HG03342 (cell line): Measurements from ENCODE around the gene TMEM26.

ENCODE experiments used
- ATAC-seq: cut with Tn5 transposase; IDR thresholded peaks from one replicate; pipeline ENCODE4 v1.9.1; 2021; ENCODE audit warnings: mild to moderate bottlenecking, moderate library complexity; ENCODE audit not compliant: unreplicated experiment

TMEM26 gene

DNA sequence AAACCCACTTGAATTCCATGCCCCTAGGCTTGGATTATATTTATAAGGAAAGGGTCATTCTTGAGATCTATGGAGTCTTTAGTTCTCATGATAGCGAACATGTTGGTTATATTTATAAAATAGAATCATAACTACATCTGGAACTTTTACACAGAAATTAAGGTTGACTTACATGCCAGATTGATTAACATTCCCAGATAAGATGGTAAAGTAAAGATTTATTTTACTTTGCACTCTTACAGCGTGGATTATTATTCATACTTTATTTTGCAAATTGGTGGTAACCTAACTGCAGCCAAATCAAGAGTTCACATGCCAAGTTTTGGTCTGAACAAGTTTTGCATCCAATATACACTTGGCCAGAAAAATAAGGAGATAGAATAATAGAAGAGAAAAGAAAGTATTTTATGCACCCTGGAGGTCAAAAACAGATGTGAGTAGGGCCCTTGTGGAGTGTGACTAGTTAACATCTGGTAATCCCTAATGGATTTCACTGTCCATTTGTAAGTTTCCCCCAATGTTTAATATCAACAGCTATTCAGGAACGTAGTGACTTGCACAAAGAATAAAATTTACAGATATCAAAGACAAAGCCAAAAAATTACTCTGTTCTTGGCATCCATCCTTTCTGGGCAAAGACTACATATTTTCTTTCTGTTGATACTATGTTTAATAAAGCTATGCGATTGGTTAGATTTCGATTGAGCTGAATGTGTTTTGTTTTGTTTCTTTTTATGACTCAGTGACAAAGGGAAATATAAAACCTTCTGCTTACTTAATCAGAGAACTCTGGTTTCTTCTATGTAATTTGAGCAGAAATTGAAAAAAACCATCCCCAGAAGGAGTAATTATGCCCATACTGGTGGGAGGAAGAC lies 10.1 kb upstream of the TMEM26 start:
- no peak for ATAC-seq

DNA sequence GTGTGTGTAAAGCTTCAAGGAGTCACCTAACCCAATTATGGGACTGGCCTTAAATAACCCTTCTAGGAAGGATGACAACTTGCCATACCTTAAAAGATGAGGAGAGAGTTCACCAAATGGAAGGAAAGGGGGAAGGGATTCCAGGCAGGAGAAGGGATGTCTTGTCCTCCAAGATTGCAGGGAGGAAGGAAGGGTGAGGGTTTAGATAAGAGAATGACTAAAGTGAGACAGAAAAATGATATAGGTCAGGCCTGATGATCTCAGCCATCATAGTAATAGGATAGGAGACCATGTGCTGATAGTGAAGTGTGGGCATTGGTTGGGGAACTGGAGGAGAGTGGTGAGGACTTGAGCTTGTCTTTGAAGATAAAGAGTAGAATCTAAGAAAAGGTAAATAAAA lies 7.7 kb upstream of the TMEM26 start:
- no peak for ATAC-seq

DNA sequence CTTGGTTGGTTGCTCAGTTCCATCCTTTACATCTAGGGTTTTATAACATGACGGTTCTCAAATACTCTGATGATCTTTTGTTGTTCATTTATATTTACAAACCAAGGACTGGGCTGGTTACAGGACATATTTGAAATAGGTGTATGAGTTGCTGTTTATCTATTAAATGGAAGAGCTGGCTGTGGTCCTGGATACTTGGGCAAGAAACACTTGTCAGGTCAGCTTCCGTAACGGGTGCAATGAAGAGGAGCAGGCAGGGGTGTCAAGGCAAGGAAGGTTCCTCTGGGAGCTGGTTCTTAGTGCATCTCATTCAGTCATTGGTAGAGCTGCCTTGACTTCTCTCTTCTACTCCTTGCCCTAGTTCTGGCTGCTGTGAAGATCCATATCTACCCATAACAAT lies 4.8 kb upstream of the TMEM26 start:
- no peak for ATAC-seq

DNA sequence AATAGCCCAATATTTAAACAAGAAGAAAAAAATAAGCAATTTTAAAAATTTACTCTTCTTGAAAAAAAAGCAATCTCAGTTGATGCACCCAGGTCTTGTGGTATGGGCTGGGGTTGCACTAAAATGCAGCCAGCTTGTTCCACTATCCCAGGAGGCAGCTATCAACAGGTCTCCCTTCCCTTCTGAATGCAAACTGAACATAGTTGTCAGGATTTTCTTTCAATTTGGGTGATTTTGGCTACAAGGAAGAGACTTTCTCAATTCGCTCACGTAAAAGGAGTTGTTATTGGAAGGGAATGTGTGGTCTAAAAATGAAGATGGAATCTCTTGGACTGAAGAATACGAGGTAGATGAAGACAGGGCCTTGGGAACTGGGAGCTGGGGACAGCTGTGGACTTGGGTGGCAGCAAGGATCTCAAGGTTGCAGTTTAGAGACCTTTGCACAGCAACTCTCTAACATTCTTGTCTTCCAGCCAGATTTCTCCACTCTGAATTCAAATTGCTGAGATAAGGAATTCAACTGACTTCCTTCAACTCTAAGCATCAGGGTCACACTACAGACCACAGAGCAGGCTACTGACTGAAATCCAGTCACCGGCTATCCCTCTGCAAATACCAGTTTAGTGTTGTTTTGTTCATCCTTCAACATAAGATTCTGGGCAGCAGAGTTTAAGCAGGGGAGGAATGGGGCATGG lies 3.1 kb upstream of the TMEM26 start:
- ATAC-seq: no peak

DNA sequence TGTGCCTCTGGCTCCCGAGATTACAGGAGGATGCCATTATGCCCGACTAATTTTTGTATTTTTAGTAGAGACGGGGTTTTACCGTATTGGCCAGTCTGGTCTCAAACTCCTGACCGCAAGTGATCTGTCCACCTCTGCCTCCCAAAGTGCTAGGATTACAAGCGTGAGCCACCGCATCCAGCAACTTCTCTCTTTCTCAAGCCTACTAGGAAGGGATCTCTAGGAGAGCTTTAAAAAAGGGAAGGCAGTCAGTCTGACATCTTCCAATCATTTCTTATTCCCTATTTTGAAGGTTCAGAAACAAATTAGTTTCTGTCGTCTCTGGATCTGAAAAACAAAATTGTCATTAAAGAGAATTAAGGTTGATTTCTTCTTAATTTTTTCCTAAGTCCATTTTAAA lies 2.5 kb upstream of the TMEM26 start:
- ATAC-seq: no peak

DNA sequence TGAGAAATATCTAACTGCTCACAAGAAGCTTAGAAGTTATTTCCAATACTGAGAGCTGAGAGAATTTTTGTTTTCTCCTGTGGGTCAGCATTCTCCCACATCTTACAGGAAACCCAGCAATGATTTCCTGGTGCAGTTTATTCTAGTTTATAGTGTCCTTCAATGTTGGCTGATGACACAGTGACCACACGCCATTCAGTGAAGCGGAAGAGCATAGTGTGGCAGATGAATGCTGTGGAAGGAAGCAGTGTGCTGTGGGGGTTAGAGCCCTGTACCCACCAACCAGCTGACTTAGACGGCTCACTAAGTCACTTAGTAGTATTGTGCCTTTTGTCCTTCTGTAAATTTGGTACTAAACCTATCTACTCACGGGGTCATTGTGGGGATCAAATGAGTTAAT lies 1.4 kb upstream of the TMEM26 start:
- no peak for ATAC-seq

DNA sequence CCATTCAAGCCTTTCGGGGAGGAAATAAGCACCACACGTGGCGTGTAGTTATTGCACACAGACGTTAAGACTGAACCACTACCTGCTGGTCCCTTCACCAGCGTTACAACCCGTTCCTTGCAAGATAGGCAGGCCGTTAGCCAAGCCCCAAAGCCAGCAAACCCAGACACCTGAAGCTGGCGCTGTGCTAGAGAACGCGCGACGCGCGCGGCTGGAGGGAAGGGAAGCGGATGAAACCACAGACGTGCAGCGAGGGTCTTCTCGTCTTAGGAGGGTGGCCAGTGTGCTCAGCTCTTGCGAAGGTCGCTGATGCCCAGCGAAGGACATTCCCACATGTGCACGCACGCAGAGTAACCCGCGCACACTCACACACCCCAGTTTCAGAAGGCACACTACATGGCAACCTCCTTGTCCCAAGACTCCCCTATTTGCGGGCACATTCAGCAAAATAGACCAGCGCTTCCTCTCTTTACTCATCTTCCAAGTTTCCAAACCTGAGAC lies 980 bp downstream of the TMEM26 start:
- no peak for ATAC-seq

DNA sequence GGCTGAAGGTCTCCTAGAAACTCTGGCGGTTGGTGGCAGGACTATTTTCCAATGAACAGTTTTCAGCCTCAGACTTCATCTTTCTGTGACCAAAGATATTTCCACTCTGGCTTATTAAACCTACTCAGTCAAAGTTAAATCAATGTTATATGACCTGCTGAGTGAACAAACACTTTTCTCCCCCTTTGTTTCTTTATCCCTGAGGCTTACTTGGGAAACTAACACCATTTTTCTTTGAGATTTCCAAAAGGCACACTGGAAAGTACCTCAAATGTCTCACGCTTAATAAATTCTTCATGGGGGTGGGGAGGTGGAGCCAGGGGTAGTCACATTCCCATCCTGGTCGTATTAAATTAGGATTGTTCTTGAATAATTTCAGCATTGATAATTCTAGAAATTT lies 1.8 kb downstream of the TMEM26 start:
- ATAC-seq: no peak

DNA sequence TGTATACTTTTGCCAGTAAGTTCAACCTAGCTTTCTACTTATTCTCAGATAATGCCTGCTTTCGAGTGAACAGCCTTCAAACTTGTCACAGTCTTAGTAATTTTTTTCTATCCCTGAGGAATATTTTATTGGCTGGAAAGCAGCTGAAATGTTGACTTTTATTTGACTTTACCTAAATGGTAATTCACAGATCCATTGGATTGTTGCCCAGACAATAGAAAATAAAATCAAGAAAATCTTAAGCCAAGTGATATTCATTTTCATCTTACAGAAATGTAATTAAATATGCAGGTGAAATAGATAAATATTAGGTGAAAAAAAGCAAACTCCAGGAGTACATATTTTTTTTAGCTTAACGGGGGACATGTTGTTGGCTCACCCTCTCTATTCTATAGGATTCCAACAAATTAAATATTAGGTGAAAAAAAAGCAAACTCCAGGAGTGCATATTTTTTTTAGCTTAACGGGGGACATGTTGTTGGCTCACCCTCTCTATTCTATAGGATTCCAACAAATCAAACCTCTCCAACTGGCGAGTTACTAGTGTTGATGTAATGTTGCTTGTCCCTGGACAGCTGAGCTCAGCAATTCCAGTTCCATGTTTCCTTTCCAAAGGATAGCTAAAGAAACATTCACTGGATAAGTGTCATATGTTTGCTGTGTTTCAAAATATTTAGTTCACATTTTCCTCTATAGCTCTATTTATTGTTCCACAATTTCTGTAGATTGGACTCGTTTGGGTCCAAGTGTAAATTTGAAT lies 4.2 kb downstream of the TMEM26 start:
- ATAC-seq: no peak

DNA sequence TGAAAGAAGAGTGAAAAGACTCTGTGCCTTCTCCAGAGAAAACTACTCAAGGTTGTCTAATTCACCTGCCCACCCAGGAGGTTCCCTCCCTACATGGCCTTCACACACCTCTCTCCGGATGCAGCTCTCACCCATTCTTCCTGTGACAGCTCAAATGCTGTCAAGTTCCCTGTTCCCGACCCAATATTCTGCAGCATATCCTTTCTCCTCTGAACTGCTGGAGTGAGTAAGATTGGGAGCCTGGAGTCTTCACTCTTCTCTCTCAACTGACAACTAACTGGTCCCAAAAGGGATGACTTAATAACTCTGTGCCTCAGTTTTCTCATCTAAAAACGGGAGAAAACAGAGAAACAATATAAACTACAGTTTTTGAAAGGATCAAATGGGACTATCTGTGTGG lies 5.1 kb downstream of the TMEM26 start:
- no peak for ATAC-seq

DNA sequence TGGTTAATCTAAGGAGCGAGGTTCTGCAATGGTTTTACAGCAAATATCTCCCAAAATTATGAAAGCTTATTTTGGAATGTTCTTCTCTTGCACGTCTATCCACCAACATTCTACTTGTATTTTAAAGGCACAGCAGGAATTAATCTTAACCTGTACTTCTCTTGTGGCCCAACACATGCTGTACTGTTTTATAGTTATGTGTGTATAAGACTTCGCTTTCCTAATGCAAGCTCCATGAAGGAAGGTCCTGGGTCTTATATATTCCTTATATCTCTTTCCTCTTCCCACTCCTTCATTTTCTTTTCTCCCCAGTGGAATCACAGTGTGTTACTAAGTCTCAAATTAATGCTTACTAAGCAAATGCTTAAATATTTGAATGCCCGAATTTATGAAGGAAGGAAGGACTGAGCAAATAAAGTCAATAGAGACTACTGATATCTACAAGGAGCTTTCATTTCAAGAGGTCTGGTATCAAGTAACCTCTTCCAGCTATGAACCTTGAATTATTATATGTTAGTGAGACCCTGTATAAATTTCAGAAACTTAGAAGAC lies 14.0 kb downstream of the TMEM26 start:
- ATAC-seq: no peak

DNA sequence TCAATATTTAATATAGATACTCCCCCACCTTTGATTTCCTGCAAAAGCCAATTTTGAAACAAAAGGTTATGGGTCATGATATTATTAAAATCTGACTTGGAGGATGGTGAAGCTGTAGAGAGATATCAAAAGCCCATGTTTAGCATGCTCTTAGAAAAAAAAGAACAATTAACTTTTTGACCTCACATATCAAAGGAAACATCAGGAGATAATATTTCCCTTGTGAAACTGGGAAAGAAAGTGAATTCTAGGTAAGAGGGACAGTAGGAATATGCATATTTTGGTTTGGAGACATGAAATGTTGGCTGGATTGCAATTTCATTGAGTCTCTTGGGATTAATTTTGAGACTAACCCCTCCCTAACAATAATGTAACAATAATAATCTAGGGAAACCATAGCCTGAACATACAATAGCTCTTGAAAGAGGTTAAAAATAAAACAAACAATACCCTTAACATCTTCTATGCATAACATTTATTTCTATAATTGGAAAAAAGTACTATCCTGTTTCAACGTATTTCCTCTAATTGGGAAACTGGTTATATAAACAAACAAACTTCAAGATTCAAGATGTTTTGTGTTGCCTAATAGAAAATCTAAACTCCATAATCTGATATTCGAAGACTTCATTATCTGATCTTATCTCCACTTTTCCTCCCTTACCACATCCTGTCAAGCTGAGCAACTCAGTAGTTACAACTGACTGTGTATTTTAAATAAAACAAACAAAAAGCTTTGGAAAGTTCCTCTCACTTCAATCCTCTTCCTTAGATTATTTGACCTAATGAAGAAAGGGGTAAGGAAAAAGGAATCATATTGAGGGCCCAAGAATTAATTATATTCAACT lies 14.8 kb downstream of the TMEM26 start:
- no peak for ATAC-seq

DNA sequence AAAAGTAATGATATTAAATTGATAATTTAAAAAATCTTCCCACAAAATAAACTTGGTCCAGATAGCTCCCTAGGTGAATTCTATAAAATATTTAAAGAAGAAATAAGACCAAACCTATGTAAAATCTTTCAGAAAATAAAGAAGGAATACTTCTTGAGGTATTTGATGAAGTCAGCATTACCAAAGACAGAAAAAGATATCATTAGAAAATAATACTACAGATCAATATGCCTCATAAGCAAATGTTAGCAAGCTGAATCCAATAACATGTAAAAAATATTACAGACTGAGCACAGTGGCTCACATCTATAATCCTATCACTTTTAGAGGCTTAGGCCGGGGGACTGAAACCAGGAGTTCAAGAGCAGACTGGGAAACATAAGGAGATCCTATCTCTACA lies 30.0 kb downstream of the TMEM26 start:
- no peak for ATAC-seq

DNA sequence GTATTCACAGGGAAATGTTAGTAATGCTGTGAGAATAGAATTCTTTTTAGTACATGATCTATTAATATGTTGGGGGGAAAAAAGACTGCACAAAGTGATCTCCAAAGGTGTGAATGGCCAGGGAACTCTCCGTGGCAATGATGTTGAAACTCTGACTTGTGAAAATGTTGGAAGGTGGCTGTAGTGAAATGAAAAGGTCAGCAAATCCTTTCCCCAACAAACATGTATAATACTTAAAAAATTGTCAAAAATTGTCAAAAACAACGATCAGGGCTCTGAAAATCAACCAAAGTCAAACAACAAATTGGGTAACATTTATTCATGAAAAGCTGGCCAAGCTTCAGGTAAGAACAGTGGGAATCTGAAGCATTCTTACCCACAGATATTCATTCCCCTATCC lies 35.5 kb downstream of the TMEM26 start:
- no peak for ATAC-seq

DNA sequence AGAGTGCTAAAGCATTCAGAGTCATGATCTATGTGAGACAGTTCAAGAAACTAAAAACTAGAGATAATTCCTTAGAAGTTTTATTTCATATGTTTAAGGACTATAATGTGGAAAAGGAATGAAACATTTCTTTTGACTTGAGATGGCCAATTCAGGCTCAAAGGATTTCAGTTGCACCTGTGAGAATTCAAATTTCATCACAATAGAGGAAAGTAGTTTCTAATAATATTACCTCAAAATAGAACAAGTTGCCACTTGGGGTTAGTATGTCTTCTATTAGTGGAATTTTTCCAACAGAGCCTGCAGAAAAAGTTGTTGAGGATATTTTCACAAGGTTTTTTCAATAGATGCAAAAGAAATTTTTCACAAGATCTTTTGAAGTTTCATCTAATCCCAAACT lies 37.4 kb downstream of the TMEM26 start:
- no peak for ATAC-seq

DNA sequence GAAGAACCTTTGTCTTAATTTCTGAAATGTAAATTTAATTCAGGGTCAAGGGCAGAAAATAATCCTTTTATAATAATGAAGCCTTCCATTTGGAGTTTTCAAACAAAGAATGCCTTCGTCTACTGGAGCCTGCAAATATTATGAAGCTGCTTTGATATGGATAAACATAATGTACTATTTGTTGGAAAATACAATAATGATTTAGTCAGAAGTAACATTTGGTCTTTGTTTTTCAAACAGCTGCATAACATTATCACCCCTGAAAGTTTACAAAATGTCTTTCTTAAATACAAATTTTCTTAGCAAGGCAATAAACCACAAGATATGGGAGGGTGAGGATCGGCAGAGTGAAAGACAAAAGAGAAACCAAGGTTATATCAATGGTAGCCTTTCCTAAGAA lies 41.5 kb downstream of the TMEM26 start:
- no peak for ATAC-seq

DNA sequence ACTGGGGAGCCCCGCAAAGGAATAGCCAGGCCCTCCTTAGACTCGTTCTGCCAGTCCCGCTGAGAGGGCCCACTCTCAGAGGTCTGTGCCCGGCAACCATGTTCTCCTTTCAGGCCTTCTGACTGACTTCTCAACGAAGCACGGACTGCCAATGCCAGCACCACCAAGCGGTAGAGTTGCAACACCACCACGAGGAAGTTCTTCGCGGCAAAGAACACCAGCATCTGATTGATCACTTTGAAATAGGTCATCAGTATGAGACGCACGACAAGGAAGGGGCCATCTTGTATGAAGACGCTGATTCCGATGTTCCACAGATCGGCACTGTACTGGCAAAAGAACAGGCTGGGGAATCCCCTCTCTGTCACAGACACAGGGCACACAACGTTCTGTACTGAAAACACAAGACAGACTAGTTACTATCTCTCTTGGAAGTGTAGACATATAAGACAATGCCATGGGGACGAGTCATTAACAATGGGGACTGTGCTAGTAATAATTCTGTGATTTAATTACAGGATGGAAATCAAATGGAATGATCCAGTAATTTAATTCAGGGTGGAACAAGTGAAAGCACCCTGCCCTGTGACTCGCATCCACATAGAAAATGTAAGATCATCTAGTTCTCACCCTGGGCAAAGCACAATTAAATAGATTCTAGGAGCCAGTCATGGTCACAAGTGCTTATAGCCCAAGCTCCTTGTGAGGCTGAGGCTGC lies 42.7 kb downstream of the TMEM26 start:
- no peak for ATAC-seq

DNA sequence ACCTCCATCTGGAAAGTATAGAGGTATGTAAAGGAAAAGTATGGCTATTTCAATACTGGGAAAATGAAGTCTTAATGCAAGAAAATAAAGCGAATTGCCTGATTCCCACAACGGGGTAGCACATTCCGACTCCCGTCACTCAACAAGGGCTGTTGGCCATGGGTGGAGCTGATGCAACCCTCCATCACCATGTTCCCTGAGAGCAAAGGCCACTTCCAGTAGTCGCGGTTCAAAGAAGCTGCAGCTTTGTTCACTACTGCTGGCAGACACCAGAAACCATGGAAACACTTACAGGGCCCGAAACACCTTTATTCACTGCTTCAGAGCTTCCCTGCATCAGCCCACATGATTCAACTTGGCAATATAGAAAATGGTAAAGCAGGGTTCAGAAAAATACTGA lies 44.0 kb downstream of the TMEM26 start:
- no peak for ATAC-seq

DNA sequence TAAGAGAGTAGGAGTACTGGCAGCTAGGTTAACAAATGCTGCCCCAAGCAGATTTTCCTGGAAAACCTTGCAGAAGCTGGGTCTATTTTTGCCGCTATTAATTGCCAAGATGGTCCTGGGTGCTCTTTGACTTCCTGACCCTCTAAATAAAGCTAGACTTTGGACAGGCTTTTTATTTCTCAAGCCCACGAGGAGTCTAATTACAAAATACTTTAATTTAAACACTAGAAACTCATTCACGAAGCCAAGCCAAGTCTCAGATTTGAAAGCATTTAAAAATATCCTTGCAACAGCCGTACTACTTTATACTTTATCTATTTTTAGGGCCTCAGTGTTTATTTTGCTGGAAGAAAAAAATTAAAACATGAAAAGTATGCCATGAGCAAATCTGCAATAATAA lies 45.1 kb downstream of the TMEM26 start:
- ATAC-seq: no peak

DNA sequence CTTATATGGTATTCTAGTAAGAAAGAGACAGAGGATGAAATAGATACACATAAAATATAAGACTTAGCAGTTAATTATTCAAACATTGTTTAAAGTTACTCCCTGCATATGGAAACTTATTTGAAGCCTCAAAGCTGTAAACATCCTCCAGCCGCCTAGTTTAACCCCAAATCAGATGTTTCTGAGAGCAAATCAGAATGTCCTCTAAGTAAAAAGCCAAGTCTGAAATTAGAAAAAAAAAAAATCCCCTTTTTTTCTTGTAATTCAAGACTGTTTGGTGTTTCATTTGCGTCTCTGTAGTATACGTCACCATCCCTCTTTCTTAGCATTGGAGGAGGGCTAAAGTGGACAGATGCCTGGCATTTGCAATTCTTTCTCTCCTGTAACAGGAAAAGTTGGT lies 46.4 kb downstream of the TMEM26 start:
- ATAC-seq: no peak
